Activated naive CD4-positive, alpha-beta T cell (primary cell): ENCODE measurements around the gene NUP85.
"Not testable (repeated sequence)": the region's sequence is repeated elsewhere in the genome, so short reads cannot be mapped to it uniquely, and the experiment has no call there.

ENCODE experiments used
- DNase-seq, 4 experiments: peaks; one replicate each; lab custom pipeline; 2025; lab: John Stamatoyannopoulos, UW

NUP85 gene

GRCh38 chr17:75241143-75241430 is 35.6 kb downstream of the NUP85 start:
- DNase-seq, result no peak

- no peak for DNase-seq
Measured at GRCh38 chr17:75241502-75241901, 36.0 kb downstream of the NUP85 start.

- DNase-seq, result no peak
Measured at GRCh38 chr17:75241996-75242460, 36.5 kb downstream of the NUP85 start.

GRCh38 chr17:75242461-75243042 is 37.1 kb downstream of the NUP85 start:
- DNase-seq, result no peak

- no peak for DNase-seq
Measured at GRCh38 chr17:75244133-75244866, 38.8 kb downstream of the NUP85 start.

- no peak for DNase-seq
Measured at GRCh38 chr17:75245011-75245410, 39.5 kb downstream of the NUP85 start.

- DNase-seq, result no peak
Measured at GRCh38 chr17:75246404-75246803, 40.9 kb downstream of the NUP85 start.

GRCh38 chr17:75249564-75249963 is 44.1 kb downstream of the NUP85 start:
- no peak for DNase-seq

GRCh38 chr17:75250009-75250471 is 44.6 kb downstream of the NUP85 start:
- peak; percentile 14 to 48 (median 42) for DNase-seq

GRCh38 chr17:75252039-75252816 is 46.7 kb downstream of the NUP85 start:
- DNase-seq, result no peak

GRCh38 chr17:75255954-75256698 is 50.6 kb downstream of the NUP85 start:
- DNase-seq, result not testable (repeated sequence)

GRCh38 chr17:75257228-75257627 is 51.7 kb downstream of the NUP85 start:
- not testable (repeated sequence) for DNase-seq

GRCh38 chr17:75260641-75261335 is 55.3 kb downstream of the NUP85 start:
- peak in 1 of 4 experiments; percentile 66 for DNase-seq

GRCh38 chr17:75261336-75262111 is 56.0 kb downstream of the NUP85 start, which contains the start of the genes GGA3 and MRPS7:
Gene GGA3, minus strand, starts transcription at chr17:75261606. Its CDS starts 19 bp downstream, at chr17:75261587.
Gene MRPS7, plus strand, starts transcription at chr17:75261879. Its CDS starts 22 bp downstream, at chr17:75261901.
- peak; percentile 88 to 97 (median 95) for DNase-seq

- DNase-seq, result no peak
Measured at GRCh38 chr17:75262112-75262606, 56.7 kb downstream of the NUP85 start.

GRCh38 chr17:75263055-75263454 is 57.6 kb downstream of the NUP85 start:
- no peak for DNase-seq

- no peak for DNase-seq
Measured at GRCh38 chr17:75265614-75266315, 60.3 kb downstream of the NUP85 start.

GRCh38 chr17:75266316-75267152 is 61.1 kb downstream of the NUP85 start:
- DNase-seq, result no peak

- no peak for DNase-seq
Measured at GRCh38 chr17:75267153-75267410, 61.6 kb downstream of the NUP85 start.
